Middle frontal gyrus (tissue), 1 donor: ENCODE data around the gene WNT11.
"Not testable (repeated sequence)": the region's sequence is repeated elsewhere in the genome, so short reads cannot be mapped to it uniquely, and the experiment has no call there.

Source experiments
- DNase-seq: peaks from one replicate; pipeline ENCODE4 v3.0.0-alpha.2; 2015; ENCODE audit warnings: low spot score; ENCODE audit errors: extremely low spot score

The WNT11 gene

GRCh38 chr11:76203131-76203925 is 3.0 kb downstream of the WNT11 start:
- no peak for DNase-seq

- no peak for DNase-seq
Measured at GRCh38 chr11:76201672-76202412, 4.5 kb downstream of the WNT11 start.

GRCh38 chr11:76201056-76201455 is 5.2 kb downstream of the WNT11 start:
- no peak for DNase-seq

GRCh38 chr11:76200006-76200940 is 6.0 kb downstream of the WNT11 start:
- no peak for DNase-seq

GRCh38 chr11:76198691-76199090 is 7.6 kb downstream of the WNT11 start:
- DNase-seq = not testable (repeated sequence)

GRCh38 chr11:76197941-76198640 is 8.2 kb downstream of the WNT11 start:
- no peak for DNase-seq

- no peak for DNase-seq
Measured at GRCh38 chr11:76197332-76197731, 9.0 kb downstream of the WNT11 start.

GRCh38 chr11:76196849-76197248 is 9.5 kb downstream of the WNT11 start:
- DNase-seq = no peak

- DNase-seq = no peak
Measured at GRCh38 chr11:76194872-76195668, 11.2 kb downstream of the WNT11 start.

- DNase-seq = no peak
Measured at GRCh38 chr11:76193219-76193618, 13.1 kb downstream of the WNT11 start.

- no peak for DNase-seq
Measured at GRCh38 chr11:76190376-76190775, 15.9 kb downstream of the WNT11 start.

- DNase-seq = no peak
Measured at GRCh38 chr11:76189682-76190081, 16.6 kb downstream of the WNT11 start.

GRCh38 chr11:76188873-76189272 is 17.4 kb downstream of the WNT11 start:
- DNase-seq = no peak

- DNase-seq = no peak
Measured at GRCh38 chr11:76186776-76187279, 19.5 kb downstream of the WNT11 start.

GRCh38 chr11:76185931-76186401 is 20.3 kb downstream of the WNT11 start:
- no peak for DNase-seq

- no peak for DNase-seq
Measured at GRCh38 chr11:76185511-76185910, 20.8 kb downstream of the WNT11 start.

- DNase-seq = no peak
Measured at GRCh38 chr11:76184551-76184993, 21.7 kb downstream of the WNT11 start.

GRCh38 chr11:76181371-76181770 is 24.9 kb downstream of the WNT11 start:
- no peak for DNase-seq

- no peak for DNase-seq
Measured at GRCh38 chr11:76179147-76179546, 27.2 kb downstream of the WNT11 start.

- no peak for DNase-seq
Measured at GRCh38 chr11:76177250-76177686, 29.0 kb downstream of the WNT11 start.
